K562 (cell line): ENCODE measurements around the gene ZNF804A.

Experiments used
- FOS ChIP-seq: IDR thresholded peaks from 3 replicates; pipeline ENCODE4 v1.6.1; 2011; ENCODE audit not compliant: insufficient read length; ENCODE audit errors: extremely low read depth
- GATA2 ChIP-seq: sonication (generic); formaldehyde crosslinking; IDR thresholded peaks from 2 replicates; pipeline ENCODE4 v1.4.0; 2020; ENCODE audit warnings: mild to moderate bottlenecking, missing genetic modification reagents
- MED1 ChIP-seq: sonication (generic); formaldehyde crosslinking; IDR thresholded peaks from 2 replicates; pipeline ENCODE4 v1.8.1; 2023; ENCODE audit warnings: missing genetic modification reagents, borderline replicate concordance
- RNF2 ChIP-seq: sonication (generic); IDR thresholded peaks from 2 replicates; pipeline ENCODE4 v1.6.1; 2016
- SP1 ChIP-seq: sonication (generic); formaldehyde crosslinking; IDR thresholded peaks from 2 replicates; pipeline ENCODE4 v1.8.1; 2022; ENCODE audit warnings: mild to moderate bottlenecking, missing genetic modification reagents
- U2AF2 ChIP-seq: fragments of 200-400 bp; formaldehyde crosslinking; optimal IDR thresholded peaks from 2 replicates; pipeline ENCODE3; 2017; ENCODE audit warnings: low read depth, mild to moderate bottlenecking, low read length
- ZNF583 ChIP-seq: fragments of 250-450 bp; sonication (Bioruptor Pico); IDR thresholded peaks from 2 replicates; pipeline ENCODE4 v1.4.0; 2020
- TF ChIP-seq, protein P1 (sequence below): sonication (generic); formaldehyde crosslinking; IDR thresholded peaks from 2 replicates; pipeline ENCODE4 v1.9.0; 2022; ENCODE audit warnings: mild to moderate bottlenecking, missing genetic modification reagents
- TF ChIP-seq, protein P2 (sequence below): fragments of 450-650 bp; IDR thresholded peaks from 2 replicates; pipeline ENCODE4 v1.6.1; 2018; ENCODE audit not compliant: partially characterized antibody
- TF ChIP-seq, protein P3 (sequence below): fragments of 450-650 bp; IDR thresholded peaks from 2 replicates; pipeline ENCODE4 v1.6.1; 2017; ENCODE audit warnings: mild to moderate bottlenecking, moderate library complexity

DNA sequence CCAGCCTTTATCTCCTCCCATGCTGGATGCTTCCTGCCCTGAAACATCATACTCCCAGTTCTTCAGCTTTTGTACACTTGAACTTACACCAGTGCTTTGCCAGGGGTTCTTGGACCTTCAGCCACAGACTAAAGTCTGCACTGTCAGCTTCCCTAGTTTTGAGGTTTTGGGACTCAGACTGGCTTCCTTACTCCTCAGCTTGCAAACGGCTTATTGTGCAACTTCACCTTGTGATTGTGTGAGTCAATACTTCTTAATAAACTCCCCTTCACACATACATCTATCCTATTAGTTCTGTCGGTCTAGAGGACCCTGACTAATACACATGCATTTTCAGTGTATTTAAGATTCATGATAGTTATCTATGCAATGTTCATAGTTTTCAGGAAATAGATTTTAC, 35.8 kb upstream of the ZNF804A start:
- TF ChIP-seq MED1 (CRISPR knock-in tag), result no peak
- no peak for TF ChIP-seq FOS
- TF ChIP-seq, protein P1, sequence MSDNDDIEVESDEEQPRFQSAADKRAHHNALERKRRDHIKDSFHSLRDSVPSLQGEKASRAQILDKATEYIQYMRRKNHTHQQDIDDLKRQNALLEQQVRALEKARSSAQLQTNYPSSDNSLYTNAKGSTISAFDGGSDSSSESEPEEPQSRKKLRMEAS, result no peak
- no peak for TF ChIP-seq ZNF583 (CRISPR knock-in tag)
- TF ChIP-seq, protein P2, sequence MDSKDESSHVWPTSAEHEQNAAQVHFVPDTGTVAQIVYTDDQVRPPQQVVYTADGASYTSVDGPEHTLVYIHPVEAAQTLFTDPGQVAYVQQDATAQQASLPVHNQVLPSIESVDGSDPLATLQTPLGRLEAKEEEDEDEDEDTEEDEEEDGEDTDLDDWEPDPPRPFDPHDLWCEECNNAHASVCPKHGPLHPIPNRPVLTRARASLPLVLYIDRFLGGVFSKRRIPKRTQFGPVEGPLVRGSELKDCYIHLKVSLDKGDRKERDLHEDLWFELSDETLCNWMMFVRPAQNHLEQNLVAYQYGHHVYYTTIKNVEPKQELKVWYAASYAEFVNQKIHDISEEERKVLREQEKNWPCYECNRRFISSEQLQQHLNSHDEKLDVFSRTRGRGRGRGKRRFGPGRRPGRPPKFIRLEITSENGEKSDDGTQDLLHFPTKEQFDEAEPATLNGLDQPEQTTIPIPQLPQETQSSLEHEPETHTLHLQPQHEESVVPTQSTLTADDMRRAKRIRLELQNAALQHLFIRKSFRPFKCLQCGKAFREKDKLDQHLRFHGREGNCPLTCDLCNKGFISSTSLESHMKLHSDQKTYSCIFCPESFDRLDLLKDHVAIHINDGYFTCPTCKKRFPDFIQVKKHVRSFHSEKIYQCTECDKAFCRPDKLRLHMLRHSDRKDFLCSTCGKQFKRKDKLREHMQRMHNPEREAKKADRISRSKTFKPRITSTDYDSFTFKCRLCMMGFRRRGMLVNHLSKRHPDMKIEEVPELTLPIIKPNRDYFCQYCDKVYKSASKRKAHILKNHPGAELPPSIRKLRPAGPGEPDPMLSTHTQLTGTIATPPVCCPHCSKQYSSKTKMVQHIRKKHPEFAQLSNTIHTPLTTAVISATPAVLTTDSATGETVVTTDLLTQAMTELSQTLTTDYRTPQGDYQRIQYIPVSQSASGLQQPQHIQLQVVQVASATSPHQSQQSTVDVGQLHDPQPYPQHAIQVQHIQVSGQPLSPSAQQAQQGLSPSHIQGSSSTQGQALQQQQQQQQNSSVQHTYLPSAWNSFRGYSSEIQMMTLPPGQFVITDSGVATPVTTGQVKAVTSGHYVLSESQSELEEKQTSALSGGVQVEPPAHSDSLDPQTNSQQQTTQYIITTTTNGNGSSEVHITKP, result no peak
- TF ChIP-seq, protein P3, sequence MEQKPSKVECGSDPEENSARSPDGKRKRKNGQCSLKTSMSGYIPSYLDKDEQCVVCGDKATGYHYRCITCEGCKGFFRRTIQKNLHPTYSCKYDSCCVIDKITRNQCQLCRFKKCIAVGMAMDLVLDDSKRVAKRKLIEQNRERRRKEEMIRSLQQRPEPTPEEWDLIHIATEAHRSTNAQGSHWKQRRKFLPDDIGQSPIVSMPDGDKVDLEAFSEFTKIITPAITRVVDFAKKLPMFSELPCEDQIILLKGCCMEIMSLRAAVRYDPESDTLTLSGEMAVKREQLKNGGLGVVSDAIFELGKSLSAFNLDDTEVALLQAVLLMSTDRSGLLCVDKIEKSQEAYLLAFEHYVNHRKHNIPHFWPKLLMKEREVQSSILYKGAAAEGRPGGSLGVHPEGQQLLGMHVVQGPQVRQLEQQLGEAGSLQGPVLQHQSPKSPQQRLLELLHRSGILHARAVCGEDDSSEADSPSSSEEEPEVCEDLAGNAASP, result no peak
- TF ChIP-seq U2AF2, result no peak
- no peak for TF ChIP-seq RNF2
- TF ChIP-seq GATA2 (CRISPR knock-in tag), result no peak
- no peak for TF ChIP-seq SP1
